ENCODE results near the gene GNG14.

The GNG14 gene

GRCh38 chr19:12727745-12728433, 40.1 kb downstream of the GNG14 start:
- no peak for DNase-seq

DNA sequence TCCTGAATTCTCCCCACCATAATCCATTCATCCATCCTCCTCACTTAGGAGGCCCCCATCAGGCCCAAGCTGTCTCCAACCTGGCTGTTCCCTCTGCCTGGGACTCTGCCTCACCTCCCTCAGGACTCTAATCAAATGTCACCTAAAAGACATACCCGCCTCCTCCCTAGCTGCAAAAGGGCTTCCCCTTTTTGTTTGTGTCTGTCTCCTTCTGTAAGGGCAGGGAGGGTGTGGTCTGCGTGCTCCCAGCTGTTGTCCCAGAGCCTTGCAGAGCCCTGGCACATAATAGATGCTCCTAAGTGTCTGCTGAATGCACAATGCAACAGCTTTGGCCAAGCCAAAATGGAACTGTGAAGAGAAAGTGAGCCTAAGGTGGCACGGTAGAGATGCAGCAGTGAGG, 42.3 kb downstream of the GNG14 start:
- no peak for DNase-seq

- DNase-seq: no peak
Measured at GRCh38 chr19:12731337-12731736, 43.5 kb downstream of the GNG14 start.

GRCh38 chr19:12733369-12734214, 45.8 kb downstream of the GNG14 start:
- DNase-seq: peak in 1 of 2 experiments; percentile 61

- peak; percentile 97 to 100 for DNase-seq
Measured at GRCh38 chr19:12736995-12737834, 49.4 kb downstream of the GNG14 start, which contains the start of gene GET3. Gene GET3, plus strand, starts transcription at chr19:12737497. Its CDS starts 9 bp downstream, at chr19:12737506.

- no peak for DNase-seq
Measured at GRCh38 chr19:12737835-12738351, 50.1 kb downstream of the GNG14 start.

All from SW 1271 (cell line).